Measurements from ENCODE around the gene IL20.

The IL20 gene

GRCh38 chr1:206905295-206906164 lies 40.1 kb downstream of the IL20 start:
- no peak for DNase-seq

- DNase-seq: no peak
Measured at GRCh38 chr1:206907304-206907991, 42.0 kb downstream of the IL20 start.

- no peak for DNase-seq
Measured at GRCh38 chr1:206908038-206908437, 42.6 kb downstream of the IL20 start.

- DNase-seq: no peak
Measured at GRCh38 chr1:206909161-206909882, 43.9 kb downstream of the IL20 start.

GRCh38 chr1:206909883-206910318 lies 44.5 kb downstream of the IL20 start:
- DNase-seq: no peak

- no peak for DNase-seq
Measured at GRCh38 chr1:206911064-206911663, 45.7 kb downstream of the IL20 start.

- no peak for DNase-seq
Measured at GRCh38 chr1:206912445-206913095, 47.1 kb downstream of the IL20 start.

GRCh38 chr1:206913766-206914537 lies 48.5 kb downstream of the IL20 start:
- no peak for DNase-seq

GRCh38 chr1:206915030-206915735 lies 49.8 kb downstream of the IL20 start:
- no peak for DNase-seq

- no peak for DNase-seq
Measured at GRCh38 chr1:206916000-206916709, 50.7 kb downstream of the IL20 start.

- no peak for DNase-seq
Measured at GRCh38 chr1:206918076-206918475, 52.7 kb downstream of the IL20 start.
